HG03060 (cell line): ENCODE results near the gene HOXD9.

Experiments
- ATAC-seq: cut with Tn5 transposase; IDR thresholded peaks from one replicate; pipeline ENCODE4 v1.9.1; 2021; ENCODE audit warnings: low read depth, moderate number of reproducible peaks; ENCODE audit not compliant: unreplicated experiment

The HOXD9 gene

GRCh38 chr2:176122683-176123410, at the start of gene HOXD9:
TSS of gene HOXD9 (plus strand) at chr2:176122719. CDS start at chr2:176122769, 50 bp downstream.
- ATAC-seq = no peak

GRCh38 chr2:176072951-176073904, 49.3 kb upstream of the HOXD9 start:
- ATAC-seq = no peak

- no peak for ATAC-seq
Observed at GRCh38 chr2:176074919-176075425, 47.5 kb upstream of the HOXD9 start.

GRCh38 chr2:176075481-176075880, 47.0 kb upstream of the HOXD9 start:
- no peak for ATAC-seq

- ATAC-seq = no peak
Observed at GRCh38 chr2:176076063-176076462, 46.5 kb upstream of the HOXD9 start.

GRCh38 chr2:176076796-176077195, 45.7 kb upstream of the HOXD9 start:
- ATAC-seq = no peak

DNA sequence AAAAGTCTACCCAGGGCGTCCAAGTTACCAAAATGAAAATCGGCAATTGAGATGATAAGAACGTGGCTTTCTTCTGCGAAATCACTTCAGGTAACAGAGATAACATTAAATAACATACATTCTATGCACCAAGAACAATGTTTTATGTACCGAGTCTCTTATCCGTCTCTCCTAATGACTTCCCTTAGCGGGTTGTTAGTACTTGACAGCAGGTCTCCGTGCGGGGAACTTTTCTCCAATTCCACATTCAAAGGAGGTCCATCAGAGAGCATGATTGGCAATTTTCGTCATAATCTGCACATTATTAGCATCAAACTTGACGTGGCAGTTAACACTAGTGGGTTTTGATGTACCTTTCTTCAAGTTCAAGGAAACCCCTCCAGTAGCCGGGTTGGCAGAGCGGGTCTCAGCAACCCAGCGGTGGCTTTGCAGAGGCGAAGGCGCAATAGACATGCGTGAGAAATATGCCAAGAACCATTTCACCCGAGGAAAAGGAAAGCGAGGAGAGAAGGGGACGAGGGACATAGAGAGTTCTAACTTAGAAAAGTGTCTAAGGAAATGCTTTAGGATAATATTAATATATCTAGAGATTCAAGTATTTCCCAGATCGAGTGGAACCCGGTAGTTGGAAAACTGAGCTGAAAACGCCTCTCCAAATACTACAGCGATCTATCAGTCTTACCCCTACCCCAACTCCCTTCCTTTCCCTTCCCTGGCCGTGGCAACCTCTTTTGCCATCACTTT, 43.8 kb upstream of the HOXD9 start:
- no peak for ATAC-seq

- no peak for ATAC-seq
Observed at GRCh38 chr2:176079285-176079830, 43.2 kb upstream of the HOXD9 start.

DNA sequence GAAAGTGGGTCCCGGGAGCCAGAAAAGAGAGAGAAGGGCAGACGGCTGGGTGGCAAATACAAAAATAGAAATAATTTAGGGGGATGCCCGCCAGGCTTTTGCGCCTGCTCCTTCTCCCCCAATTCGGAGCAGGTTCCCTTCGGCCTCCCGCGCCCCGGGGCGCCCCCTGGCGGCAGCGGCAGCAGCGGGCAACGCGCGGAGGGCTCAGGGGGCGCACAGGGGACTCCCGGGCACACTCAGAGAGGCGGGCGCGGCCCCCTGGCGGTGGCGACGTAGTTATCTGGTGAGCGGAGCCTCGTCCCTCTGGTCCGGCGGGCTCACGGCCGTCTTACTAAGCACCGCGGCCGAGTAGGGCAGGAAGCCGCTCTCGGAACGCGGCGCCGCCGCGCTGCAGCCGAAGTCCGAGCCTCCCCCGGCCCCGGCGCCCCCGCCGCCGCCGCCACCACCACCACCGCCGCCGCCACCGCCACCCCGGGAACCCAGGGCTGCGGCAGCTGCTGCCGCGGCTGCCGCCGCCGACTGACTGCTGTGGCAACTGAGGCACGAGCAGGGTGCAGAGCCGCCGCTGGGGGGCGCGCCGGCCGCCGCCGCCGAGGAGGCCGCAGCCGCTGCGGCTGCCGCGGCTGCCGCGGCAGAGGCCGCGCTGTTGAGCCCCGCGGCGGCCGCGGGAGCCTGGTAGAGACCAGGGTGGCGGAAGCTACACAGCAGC, 42.5 kb upstream of the HOXD9 start:
- no peak for ATAC-seq

- no peak for ATAC-seq
Observed at GRCh38 chr2:176080540-176081375, 41.8 kb upstream of the HOXD9 start.

GRCh38 chr2:176081376-176081836, 41.1 kb upstream of the HOXD9 start:
- ATAC-seq = no peak

DNA sequence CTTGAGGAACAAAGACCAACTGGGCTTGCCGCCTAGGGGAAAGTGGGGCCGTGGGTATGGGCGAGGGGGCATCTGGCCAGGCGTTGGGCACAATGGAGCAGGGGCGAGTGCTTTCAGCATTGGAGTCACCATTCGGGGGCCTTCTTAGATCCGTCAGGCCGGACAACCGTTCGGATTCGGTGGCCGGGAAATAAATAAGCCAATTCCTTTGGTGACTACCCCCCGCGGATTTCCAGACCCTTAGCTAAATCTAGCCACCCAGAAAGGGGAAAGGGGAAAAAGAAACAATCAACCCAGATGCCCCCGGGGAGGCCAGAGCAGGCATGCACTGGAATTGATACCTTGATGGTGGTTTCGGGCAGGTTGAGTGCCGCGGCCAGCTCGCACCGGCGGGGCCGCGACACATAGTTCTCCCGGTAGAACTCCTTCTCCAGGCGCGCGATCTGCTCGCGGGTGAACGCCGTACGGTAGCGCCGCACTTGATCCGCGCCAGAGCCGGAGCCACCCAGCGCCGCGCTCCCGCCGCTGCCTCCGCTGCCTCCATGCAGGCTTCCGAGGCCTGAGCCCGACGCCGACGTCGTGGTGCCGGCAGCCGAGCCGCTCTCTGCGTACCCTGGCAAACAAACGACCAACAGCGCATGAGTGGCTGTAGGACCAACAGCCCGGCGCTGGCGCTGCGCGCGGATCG, 40.5 kb upstream of the HOXD9 start:
- ATAC-seq = no peak

GRCh38 chr2:176082525-176082823, 40.0 kb upstream of the HOXD9 start:
- ATAC-seq = no peak

- no peak for ATAC-seq
Observed at GRCh38 chr2:176082824-176083751, 39.4 kb upstream of the HOXD9 start.

- no peak for ATAC-seq
Observed at GRCh38 chr2:176083796-176084261, 38.7 kb upstream of the HOXD9 start, which contains the start of gene EVX2. TSS of gene EVX2 (minus strand) at chr2:176083962. CDS start at chr2:176083776, 186 bp downstream.

DNA sequence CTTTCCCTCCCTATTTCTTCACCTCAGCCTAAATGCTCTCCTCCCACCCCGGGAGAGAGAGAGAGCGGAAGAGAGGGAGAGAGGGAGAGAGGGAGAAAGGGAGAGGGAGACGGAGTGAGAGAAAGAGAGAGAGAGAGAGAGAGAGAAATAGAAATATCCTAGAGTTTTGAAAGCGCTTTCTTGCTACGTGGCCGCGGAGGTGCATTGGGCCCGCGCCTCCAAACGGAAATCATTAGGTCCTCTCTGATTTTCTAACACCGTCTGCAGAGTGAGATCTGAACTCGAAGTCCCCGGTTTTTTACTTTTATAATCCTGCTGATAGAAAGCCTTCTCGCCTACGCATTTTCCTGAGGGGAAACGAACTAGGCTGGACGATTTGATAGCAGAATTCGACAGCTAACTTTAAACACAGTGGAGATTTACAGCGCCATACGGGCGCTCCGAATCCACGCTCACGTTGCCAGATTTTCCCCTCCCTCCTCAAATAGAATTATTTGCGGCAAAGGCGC, 37.9 kb upstream of the HOXD9 start:
- ATAC-seq = no peak
